ENCODE measurements around the gene KIT. TPM values are rescaled to one million over a fixed set of nuclear protein-coding genes. Genes with fewer than 3 reads are reported as not detected.

The KIT gene
- total and polyA plus RNA-seq, 4 donors: 3.9 to 74.4 (median 15.3) TPM

DNA sequence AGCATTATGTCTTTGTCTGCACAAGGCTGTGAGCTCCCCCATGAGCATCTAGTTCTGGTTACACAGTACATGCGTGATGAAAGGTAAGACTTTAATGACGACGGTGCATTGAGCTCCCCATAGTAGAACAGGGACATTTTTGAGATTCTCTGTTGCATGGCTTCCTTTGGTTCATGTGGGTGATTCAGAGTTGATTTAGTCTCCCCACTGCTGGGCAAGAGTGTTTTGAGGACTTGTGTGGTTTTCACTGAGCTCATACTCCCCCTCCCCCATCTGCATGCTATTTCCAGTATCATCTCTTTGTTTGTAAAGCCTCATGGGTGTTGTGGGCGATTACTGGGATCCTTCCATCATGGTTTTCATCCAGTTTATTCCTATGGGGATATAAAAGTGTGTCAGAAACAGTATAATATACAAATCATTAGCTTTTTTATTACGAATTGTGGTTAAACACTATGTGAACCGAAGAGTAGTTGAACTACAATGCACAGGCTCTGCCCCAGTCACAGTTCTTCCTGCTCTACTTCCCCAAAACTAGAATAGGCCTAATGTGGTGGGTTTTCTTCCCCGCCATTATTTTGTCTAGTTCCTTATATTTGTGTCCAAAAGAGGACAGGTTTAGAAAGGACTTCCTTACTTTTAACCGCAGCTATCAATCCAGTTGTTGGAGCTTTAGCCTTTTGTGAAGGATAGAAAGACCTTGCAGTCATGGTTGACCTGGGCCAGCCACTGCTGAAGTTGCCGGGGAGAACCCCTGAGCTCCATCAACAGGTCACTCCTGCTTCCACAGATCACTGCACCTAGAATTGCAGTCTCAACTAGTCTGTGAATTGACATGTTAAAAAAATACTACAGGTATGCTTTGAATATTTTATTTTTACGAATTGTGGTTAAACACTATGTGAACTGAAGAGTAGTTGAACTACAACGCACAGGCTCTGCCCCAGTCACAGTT is 30.4 kb downstream of the KIT start:
- Histone ChIP-seq H3K36me3 (ENCODE audit: control insufficient read depth in 4 of 4, insufficient read depth in 4 of 4, low read length in 4 of 4) (no peaks in the 10 kb centered on the region), H3K4me3 (no peak overlapping the region), H3K27me3 (ENCODE audit: control insufficient read depth in 3 of 3, insufficient read depth in 3 of 3, low read length in 2 of 3) (no peaks in the 10 kb centered on the region), H3K27ac (ENCODE audit: low read depth in 1 of 2, low read length in 1 of 2) (no peak overlapping the region), H3K9me3 (ENCODE audit: control insufficient read depth in 4 of 4, insufficient read depth in 3 of 4, low read length in 3 of 4) (no peaks in the 10 kb centered on the region), H3K4me1 (ENCODE audit: control insufficient read depth in 5 of 5, insufficient read depth in 5 of 5, low read length in 5 of 5) (peaks cover 0 to 2% (median 0%) of the 10 kb centered on the region in 5 donors), H3K9ac (ENCODE audit: insufficient read depth in 1 of 2, low read length in 2 of 2) (no peak overlapping the region)
- TF ChIP-seq, protein P1, sequence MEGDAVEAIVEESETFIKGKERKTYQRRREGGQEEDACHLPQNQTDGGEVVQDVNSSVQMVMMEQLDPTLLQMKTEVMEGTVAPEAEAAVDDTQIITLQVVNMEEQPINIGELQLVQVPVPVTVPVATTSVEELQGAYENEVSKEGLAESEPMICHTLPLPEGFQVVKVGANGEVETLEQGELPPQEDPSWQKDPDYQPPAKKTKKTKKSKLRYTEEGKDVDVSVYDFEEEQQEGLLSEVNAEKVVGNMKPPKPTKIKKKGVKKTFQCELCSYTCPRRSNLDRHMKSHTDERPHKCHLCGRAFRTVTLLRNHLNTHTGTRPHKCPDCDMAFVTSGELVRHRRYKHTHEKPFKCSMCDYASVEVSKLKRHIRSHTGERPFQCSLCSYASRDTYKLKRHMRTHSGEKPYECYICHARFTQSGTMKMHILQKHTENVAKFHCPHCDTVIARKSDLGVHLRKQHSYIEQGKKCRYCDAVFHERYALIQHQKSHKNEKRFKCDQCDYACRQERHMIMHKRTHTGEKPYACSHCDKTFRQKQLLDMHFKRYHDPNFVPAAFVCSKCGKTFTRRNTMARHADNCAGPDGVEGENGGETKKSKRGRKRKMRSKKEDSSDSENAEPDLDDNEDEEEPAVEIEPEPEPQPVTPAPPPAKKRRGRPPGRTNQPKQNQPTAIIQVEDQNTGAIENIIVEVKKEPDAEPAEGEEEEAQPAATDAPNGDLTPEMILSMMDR (IDR thresholded peaks at IDR 0.05; ENCODE audit: control extremely low read depth, extremely low read depth): no peak
- 32 to 68% methylated on average over 11 of the region's 11 CpGs for WGBS, 2 donors
- ATAC-seq (ENCODE audit: insufficient read depth, low FRiP score) (no peak), DNase-seq (no peak)

DNA sequence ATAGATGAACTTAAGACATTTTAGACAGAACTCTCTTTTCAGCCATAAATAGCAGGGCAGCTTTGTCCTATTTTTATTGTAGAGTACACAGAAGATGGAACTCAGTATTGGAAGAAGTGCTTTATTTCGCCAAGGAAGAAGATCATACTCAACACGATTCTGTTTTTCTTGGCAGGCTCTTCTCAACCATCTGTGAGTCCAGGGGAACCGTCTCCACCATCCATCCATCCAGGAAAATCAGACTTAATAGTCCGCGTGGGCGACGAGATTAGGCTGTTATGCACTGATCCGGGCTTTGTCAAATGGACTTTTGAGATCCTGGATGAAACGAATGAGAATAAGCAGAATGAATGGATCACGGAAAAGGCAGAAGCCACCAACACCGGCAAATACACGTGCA is 37.6 kb downstream of the KIT start:
- no peak overlapping the region for H3K4me3 ChIP-seq
- no peak overlapping the region for H3K9ac ChIP-seq (ENCODE audit: insufficient read depth in 1 of 2, low read length in 2 of 2)
- 86 to 89% methylated on average over 12 of the region's 12 CpGs for WGBS, 2 donors
- no peak for DNase-seq
- ATAC-seq (ENCODE audit: insufficient read depth, low FRiP score): no peak
- TF ChIP-seq, protein P1 (IDR thresholded peaks at IDR 0.05; ENCODE audit: control extremely low read depth, extremely low read depth): no peak
- peaks cover 0 to 1% (median 0%) of the 10 kb centered on the region in 5 donors for H3K4me1 ChIP-seq (ENCODE audit: control insufficient read depth in 5 of 5, insufficient read depth in 5 of 5, low read length in 5 of 5)
- no peak overlapping the region for H3K27ac ChIP-seq (ENCODE audit: low read depth in 1 of 2, low read length in 1 of 2)
- H3K36me3 ChIP-seq (ENCODE audit: control insufficient read depth in 4 of 4, insufficient read depth in 4 of 4, low read length in 4 of 4): no peaks in the 10 kb centered on the region
- H3K9me3 ChIP-seq (ENCODE audit: control insufficient read depth in 4 of 4, insufficient read depth in 3 of 4, low read length in 3 of 4): no peaks in the 10 kb centered on the region
- H3K27me3 ChIP-seq (ENCODE audit: control insufficient read depth in 3 of 3, insufficient read depth in 3 of 3, low read length in 2 of 3): no peaks in the 10 kb centered on the region

DNA sequence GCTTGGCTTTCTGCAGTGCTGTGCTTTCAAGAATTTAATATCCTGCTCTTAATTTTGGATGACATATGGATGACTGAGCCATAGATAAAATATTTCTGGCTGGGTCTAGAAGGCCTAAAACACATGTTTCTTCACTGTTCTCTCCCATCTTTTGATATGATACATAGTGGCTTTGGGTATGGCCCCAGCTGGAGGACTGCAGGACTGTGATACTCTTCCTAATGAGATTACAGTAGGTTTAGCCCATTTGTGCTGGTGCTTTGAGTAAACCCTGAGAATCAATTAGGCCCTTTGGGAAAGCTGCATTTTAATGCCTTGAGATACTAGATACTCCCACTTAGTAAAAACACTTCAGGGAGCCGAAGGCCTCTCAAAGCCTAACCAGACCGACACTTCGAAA is 38.0 kb downstream of the KIT start:
- H3K4me1 ChIP-seq (ENCODE audit: control insufficient read depth in 5 of 5, insufficient read depth in 5 of 5, low read length in 5 of 5): peaks cover 0 to 1% (median 0%) of the 10 kb centered on the region in 5 donors
- H3K36me3 ChIP-seq (ENCODE audit: control insufficient read depth in 4 of 4, insufficient read depth in 4 of 4, low read length in 4 of 4): no peaks in the 10 kb centered on the region
- H3K4me3 ChIP-seq: no peak overlapping the region
- H3K9me3 ChIP-seq (ENCODE audit: control insufficient read depth in 4 of 4, insufficient read depth in 3 of 4, low read length in 3 of 4): no peaks in the 10 kb centered on the region
- H3K27ac ChIP-seq (ENCODE audit: low read depth in 1 of 2, low read length in 1 of 2): no peak overlapping the region
- DNase-seq: no peak
- ATAC-seq (ENCODE audit: insufficient read depth, low FRiP score): no peak
- H3K9ac ChIP-seq (ENCODE audit: insufficient read depth in 1 of 2, low read length in 2 of 2): no peak overlapping the region
- H3K27me3 ChIP-seq (ENCODE audit: control insufficient read depth in 3 of 3, insufficient read depth in 3 of 3, low read length in 2 of 3): no peaks in the 10 kb centered on the region
- WGBS, 2 donors: 94 to 96% methylated on average over 3 of the region's 3 CpGs
- TF ChIP-seq, protein P1 (IDR thresholded peaks at IDR 0.05; ENCODE audit: control extremely low read depth, extremely low read depth): no peak
